Esophagus squamous epithelium (tissue), 4 donors: Measurements from ENCODE around the gene S100A3.

Source experiments
- POLR2A ChIP-seq, 4 donors: fragments of 450-650 bp; IDR thresholded peaks; one replicate each; pipeline ENCODE4 v1.6.1; 2017; ENCODE audit warnings: antibody characterized with exemption in 4 of 4, mild to moderate bottlenecking in 4 of 4, moderate library complexity in 3 of 4
- TF ChIP-seq, protein P1 (sequence below), 6 experiments: fragments of 450-650 bp in 4 of 6; fragments of 200-600 bp in 2 of 6; sonication (generic) in 2 of 6; IDR thresholded peaks; one replicate each; pipeline ENCODE4 v1.5.1; 2016 to 2019; ENCODE audit warnings: antibody characterized with exemption in 6 of 6, mild to moderate bottlenecking in 4 of 6, moderate library complexity in 4 of 6

- TF ChIP-seq, protein P1, sequence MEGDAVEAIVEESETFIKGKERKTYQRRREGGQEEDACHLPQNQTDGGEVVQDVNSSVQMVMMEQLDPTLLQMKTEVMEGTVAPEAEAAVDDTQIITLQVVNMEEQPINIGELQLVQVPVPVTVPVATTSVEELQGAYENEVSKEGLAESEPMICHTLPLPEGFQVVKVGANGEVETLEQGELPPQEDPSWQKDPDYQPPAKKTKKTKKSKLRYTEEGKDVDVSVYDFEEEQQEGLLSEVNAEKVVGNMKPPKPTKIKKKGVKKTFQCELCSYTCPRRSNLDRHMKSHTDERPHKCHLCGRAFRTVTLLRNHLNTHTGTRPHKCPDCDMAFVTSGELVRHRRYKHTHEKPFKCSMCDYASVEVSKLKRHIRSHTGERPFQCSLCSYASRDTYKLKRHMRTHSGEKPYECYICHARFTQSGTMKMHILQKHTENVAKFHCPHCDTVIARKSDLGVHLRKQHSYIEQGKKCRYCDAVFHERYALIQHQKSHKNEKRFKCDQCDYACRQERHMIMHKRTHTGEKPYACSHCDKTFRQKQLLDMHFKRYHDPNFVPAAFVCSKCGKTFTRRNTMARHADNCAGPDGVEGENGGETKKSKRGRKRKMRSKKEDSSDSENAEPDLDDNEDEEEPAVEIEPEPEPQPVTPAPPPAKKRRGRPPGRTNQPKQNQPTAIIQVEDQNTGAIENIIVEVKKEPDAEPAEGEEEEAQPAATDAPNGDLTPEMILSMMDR (IDR thresholded peaks at IDR 0.05) = peak in 1 of 6 experiments; percentile 11
- peak in 1 of 4 donors; percentile 66 for TF ChIP-seq POLR2A (IDR thresholded peaks at IDR 0.05)
Observed at GRCh38 chr1:153535242-153536011, 13.6 kb downstream of the S100A3 start, which contains the start of gene S100A6.
